ENCODE measurements around the gene GSX2. TPM values are rescaled to one million over a fixed set of nuclear protein-coding genes. Genes with fewer than 3 reads are reported as not detected.

GSX2 gene
- total and polyA plus RNA-seq, 10 of the 15 experiments (the other 5 are each of a cell fraction or from before 2014, with no cell fraction given): 0.04 to 0.58 (median 0.50) TPM; not detected in 5

DNA sequence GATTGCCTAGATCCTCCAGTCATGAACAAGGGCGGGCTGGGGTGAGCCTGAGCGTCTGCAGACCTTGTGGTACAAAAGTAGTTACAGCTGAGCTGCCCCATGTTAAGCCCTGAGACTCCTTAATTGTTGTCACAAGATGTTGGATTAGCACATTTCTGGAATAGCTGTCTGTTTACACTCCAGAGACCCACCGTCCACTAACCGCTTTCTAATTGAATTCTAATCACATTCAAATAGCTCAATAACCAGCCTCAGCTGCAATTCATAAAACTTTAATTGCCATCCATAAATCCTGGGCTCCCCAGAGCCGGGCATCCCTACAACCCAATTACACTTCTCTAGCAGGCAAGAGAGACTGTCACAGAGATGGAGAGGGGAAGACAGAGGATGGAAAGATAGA, 1.6 kb upstream of the GSX2 start (continued):
- TF ChIP-seq, protein P1, sequence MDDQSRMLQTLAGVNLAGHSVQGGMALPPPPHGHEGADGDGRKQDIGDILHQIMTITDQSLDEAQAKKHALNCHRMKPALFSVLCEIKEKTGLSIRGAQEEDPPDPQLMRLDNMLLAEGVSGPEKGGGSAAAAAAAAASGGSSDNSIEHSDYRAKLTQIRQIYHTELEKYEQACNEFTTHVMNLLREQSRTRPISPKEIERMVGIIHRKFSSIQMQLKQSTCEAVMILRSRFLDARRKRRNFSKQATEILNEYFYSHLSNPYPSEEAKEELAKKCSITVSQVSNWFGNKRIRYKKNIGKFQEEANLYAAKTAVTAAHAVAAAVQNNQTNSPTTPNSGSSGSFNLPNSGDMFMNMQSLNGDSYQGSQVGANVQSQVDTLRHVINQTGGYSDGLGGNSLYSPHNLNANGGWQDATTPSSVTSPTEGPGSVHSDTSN (IDR thresholded peaks at IDR 0.05; ENCODE audit: insufficient replicate concordance, low read depth, low read length): no peak
- no peak for TF ChIP-seq E2F8 (IDR thresholded peaks at IDR 0.05; ENCODE audit: low read depth, partially characterized antibody)
- TF ChIP-seq, protein P2, sequence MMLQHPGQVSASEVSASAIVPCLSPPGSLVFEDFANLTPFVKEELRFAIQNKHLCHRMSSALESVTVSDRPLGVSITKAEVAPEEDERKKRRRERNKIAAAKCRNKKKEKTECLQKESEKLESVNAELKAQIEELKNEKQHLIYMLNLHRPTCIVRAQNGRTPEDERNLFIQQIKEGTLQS (IDR thresholded peaks at IDR 0.05; ENCODE audit: borderline replicate concordance, extremely low read depth, low read depth, low read length): no peak
- TF ChIP-seq CREM (IDR thresholded peaks at IDR 0.05; ENCODE audit: low read depth): no peak
- no peak for TF ChIP-seq STAT1 (conservative IDR thresholded peaks at IDR 0.05)
- no peak for TF ChIP-seq ATF7 (IDR thresholded peaks at IDR 0.05; ENCODE audit: low read depth)

- Histone ChIP-seq H3K4me2 (ENCODE audit: control insufficient read depth, insufficient read depth) (peak overlapping the region; percentile 62; the same call in 1 of the 2 replicates), H2AFZ (ENCODE audit: control insufficient read depth, low read depth, low read length) (no peak overlapping the region), H3K9me3 (replicated peaks; ENCODE audit: control insufficient read depth, insufficient read depth, low read length) (no peaks in the 10 kb centered on the region), H3K36me3 (ENCODE audit: control insufficient read depth in 2 of 2, insufficient read depth in 2 of 2, low read length in 1 of 2) (no peaks in the 10 kb centered on the region), H3K27me3 (replicated peaks in 1 of 2; ENCODE audit: control insufficient read depth in 2 of 2, insufficient read depth in 2 of 2, low read length in 1 of 2) (peaks cover 31 to 32% of the 10 kb centered on the region in 2 experiments), H3K79me2 (ENCODE audit: control insufficient read depth, insufficient read depth, low read length) (no peaks in the 10 kb centered on the region), H3K9ac (ENCODE audit: control insufficient read depth, insufficient read depth, low read length) (no peak overlapping the region), H3K4me3 (no peak overlapping the region), H3K4me1 (ENCODE audit: control insufficient read depth, insufficient read depth, low read length) (peaks cover under 1% of the 10 kb centered on the region; the same call in 1 of the 2 replicates), H4K20me1 (ENCODE audit: control insufficient read depth, insufficient read depth) (no peaks in the 10 kb centered on the region), H3K27ac (ENCODE audit: control insufficient read depth, insufficient read depth) (no peak overlapping the region)
- in situ Hi-C loops (cut with MboI): no loop called here
- TF ChIP-seq RUNX3 (IDR thresholded peaks at IDR 0.05; ENCODE audit: low read length) (peak; percentile 28; the same call in 1 of the 2 replicates), NFYA (IDR thresholded peaks at IDR 0.05; ENCODE audit: borderline replicate concordance, low read depth, low read length) (no peak)
- no peak for FAIRE-seq
- DNase-seq (ENCODE audit: low read depth, low spot score): no peak
- ATAC-seq: peak; percentile 24; the same call in 2 of the 3 replicates
- ChIA-PET POLR2A (no interaction called here), CTCF (no interaction called here), RAD21 (ENCODE audit: unreplicated experiment) (no interaction called here), SMC1A (ENCODE audit: uncharacterized antibody, unreplicated experiment) (interaction anchor here (1.1 kb wide), 1 partner anchor 21 kb away, joined by 3 read pairs; no protein-coding TSS in a partner anchor)
- BruUV-seq (replicated peaks): no TSS peak
- WGBS (ENCODE audit: insufficient coverage, insufficient replicate concordance, low lambda C conversion rate, missing lambda C conversion rate): 1% methylated on average over 17 of the region's 17 CpGs
- intact Hi-C loops (cut with micrococcal nuclease; ENCODE audit: unreplicated experiment): no loop called here
Measured at GRCh38 chr4:54099287-54099747, 646 bp upstream of the GSX2 start.
